HCT116 (cell line): ENCODE measurements around the gene ATP6V1B1. TPM values are rescaled to one million over a fixed set of nuclear protein-coding genes. Genes with fewer than 3 reads are reported as not detected.

Experiments used
- ATAC-seq: fragments of 200-7000 bp; cut with Tn5 transposase; 2 replicates; pipeline ENCODE4 v1.9.1; 2020; ENCODE audit warnings: mild to moderate bottlenecking, moderate library complexity
- BruUV-seq: library from RNA; stranded (reverse); fragments of 400-500 nt; replicated peaks from 2 replicates; lab custom pipeline; 2021; lab: Mats Ljungman, UMichigan
- CTCF ChIA-PET: fragments of 300-600 bp; sonication (Branson Sonifier 250); formaldehyde crosslinking; loops from one replicate; lab custom pipeline; 2021; ENCODE audit warnings: antibody characterized with exemption; lab: Charles Lee
- POLR2A ChIA-PET: fragments of 300-600, 350-600 bp; sonication (Branson Sonifier 250); formaldehyde crosslinking; loops from one replicate; lab custom pipeline; 2021; ENCODE audit warnings: antibody characterized with exemption; lab: Charles Lee
- RAD21 ChIA-PET, 2 experiments: fragments of 300-600 bp; sonication (Branson Sonifier 250); formaldehyde crosslinking; loops; one replicate each; lab custom pipeline; 2023; ENCODE audit warnings: low total read pairs in 2 of 2; ENCODE audit not compliant: uncharacterized antibody in 2 of 2, unreplicated experiment in 2 of 2, low non-redundant PET in 1 of 2; lab: Charles Lee
- DNase-seq: peaks from one replicate; pipeline ENCODE4 v3.0.0-alpha.2; 2010; ENCODE audit warnings: low read depth, low spot score
- H2AFZ ChIP-seq: fragments of 200-600 bp; shearing (Covaris generic), sonication (generic); 2 replicates; pipeline ENCODE4 v1.6.1; 2017; ENCODE audit warnings: low read depth, mixed run types, mixed read lengths, antibody characterized with exemption, low read length; ENCODE audit not compliant: poor library complexity, severe bottlenecking
- H3K27ac ChIP-seq: 2 replicates; pipeline ENCODE4 v1.5.1; 2012; ENCODE audit warnings: low read depth, low read length
- H3K27me3 ChIP-seq: fragments of 200-600 bp; sonication (generic); 2 replicates; pipeline ENCODE4 v1.6.1; 2016; ENCODE audit warnings: mixed run types, low read length, mixed read lengths; ENCODE audit not compliant: insufficient read depth
- H3K36me3 ChIP-seq, 2 experiments: fragments of 200-500 bp in 1 of 2; fragments of 200-600 bp in 1 of 2; sonication (Bioruptor generic) in 1 of 2; sonication (generic) in 1 of 2; 2 replicates each; pipeline versions ENCODE4 v1.5.1 to v1.6.1; 2014 to 2016; ENCODE audit warnings: low read length in 2 of 2, inconsistent platforms in 1 of 2, mixed read lengths in 1 of 2, mixed run types in 1 of 2; ENCODE audit not compliant: insufficient read depth in 2 of 2, control insufficient read depth in 1 of 2
- H3K4me1 ChIP-seq, 2 experiments: fragments of 200-600 bp in 1 of 2; sonication (generic) in 1 of 2; 2 replicates each; pipeline versions ENCODE4 v1.5.1 to v1.6.1; 2012 to 2017; ENCODE audit warnings: low read length in 2 of 2, inconsistent platforms in 1 of 2, mild to moderate bottlenecking in 1 of 2, mixed read lengths in 1 of 2, mixed run types in 1 of 2, moderate library complexity in 1 of 2; ENCODE audit not compliant: insufficient read depth in 2 of 2, control insufficient read depth in 1 of 2
- H3K4me2 ChIP-seq: fragments of 200-600 bp; sonication (generic); 2 replicates; pipeline ENCODE4 v1.6.1; 2017; ENCODE audit warnings: mixed run types, low read length, mixed read lengths
- H3K4me3 ChIP-seq, 2 experiments: fragments of 200-600 bp in 1 of 2; sonication (generic) in 1 of 2; replicated peaks in 1 of 2; 2 replicates each; pipeline ENCODE4 v1.5.1; 2011 to 2016; ENCODE audit warnings: low read length in 2 of 2, control low read depth in 1 of 2, low read depth in 1 of 2, mild to moderate bottlenecking in 1 of 2, mixed read lengths in 1 of 2, mixed run types in 1 of 2
- H3K79me2 ChIP-seq: fragments of 200-600 bp; sonication (generic); 2 replicates; pipeline ENCODE4 v1.6.1; 2017; ENCODE audit warnings: mild to moderate bottlenecking, mixed run types, low read length, moderate library complexity, mixed read lengths; ENCODE audit not compliant: insufficient read depth
- H3K9ac ChIP-seq: fragments of 200-600 bp; sonication (generic); 2 replicates; pipeline ENCODE4 v1.6.1; 2016; ENCODE audit warnings: low read length, mixed read lengths
- H3K9me2 ChIP-seq: fragments of 200-600 bp; sonication (generic), shearing (Covaris generic); 2 replicates; pipeline ENCODE4 v1.6.1; 2017; ENCODE audit warnings: mixed run types, mild to moderate bottlenecking, moderate library complexity; ENCODE audit not compliant: insufficient read depth
- H3K9me3 ChIP-seq, 2 experiments: fragments of 200-500 bp in 1 of 2; fragments of 200-600 bp in 1 of 2; sonication (Bioruptor generic) in 1 of 2; sonication (generic) in 1 of 2; 2 replicates each; pipeline ENCODE4 v1.6.1; 2014 to 2017; ENCODE audit warnings: low read length in 2 of 2, mixed read lengths in 2 of 2, inconsistent platforms in 1 of 2, low read depth in 1 of 2, mild to moderate bottlenecking in 1 of 2, mixed run types in 1 of 2, moderate library complexity in 1 of 2; ENCODE audit not compliant: control insufficient read depth in 1 of 2, insufficient read depth in 1 of 2
- H4K20me1 ChIP-seq: fragments of 200-600 bp; sonication (generic), shearing (Covaris generic); 2 replicates; pipeline ENCODE4 v1.6.1; 2017; ENCODE audit warnings: mixed run types, mild to moderate bottlenecking, moderate library complexity; ENCODE audit not compliant: insufficient read depth
- ATF3 ChIP-seq: IDR thresholded peaks from 2 replicates; pipeline ENCODE4 v1.6.1; 2012
- CBX3 ChIP-seq: IDR thresholded peaks from 2 replicates; pipeline ENCODE4 v1.6.1; 2012; ENCODE audit warnings: low read depth
- CEBPB ChIP-seq: IDR thresholded peaks from 2 replicates; pipeline ENCODE4 v1.6.1; 2012; ENCODE audit warnings: low read depth
- EGR1 ChIP-seq: IDR thresholded peaks from 2 replicates; pipeline ENCODE4 v1.6.1; 2012; ENCODE audit warnings: low read depth
- ELF1 ChIP-seq: IDR thresholded peaks from 2 replicates; pipeline ENCODE4 v1.6.1; 2012; ENCODE audit warnings: low read depth, borderline replicate concordance
- EZH2phosphoT487 ChIP-seq: fragments of 200-600 bp; IDR thresholded peaks from 2 replicates; pipeline ENCODE4 v1.6.1; 2018; ENCODE audit warnings: antibody characterized with exemption, borderline replicate concordance
- FOSL1 ChIP-seq: IDR thresholded peaks from 2 replicates; pipeline ENCODE4 v1.6.1; 2012; ENCODE audit warnings: low read depth
- JUND ChIP-seq: IDR thresholded peaks from 2 replicates; pipeline ENCODE4 v1.6.1; 2012
- MAX ChIP-seq: IDR thresholded peaks from 2 replicates; pipeline ENCODE4 v1.6.1; 2012
- POLR2AphosphoS5 ChIP-seq: IDR thresholded peaks from 2 replicates; pipeline ENCODE4 v1.6.1; 2011; ENCODE audit warnings: mild to moderate bottlenecking, low read depth, low read length, moderate library complexity
- RAD21 ChIP-seq: IDR thresholded peaks from 2 replicates; pipeline ENCODE4 v1.6.1; 2012; ENCODE audit warnings: low read depth, mild to moderate bottlenecking
- REST ChIP-seq: IDR thresholded peaks from 2 replicates; pipeline ENCODE4 v1.6.1; 2012; ENCODE audit warnings: low read depth
- SIN3A ChIP-seq: IDR thresholded peaks from 2 replicates; pipeline ENCODE4 v1.6.1; 2012; ENCODE audit warnings: low read depth
- SP1 ChIP-seq: IDR thresholded peaks from 2 replicates; pipeline ENCODE4 v1.6.1; 2012; ENCODE audit warnings: low read depth
- SRF ChIP-seq: IDR thresholded peaks from 2 replicates; pipeline ENCODE4 v1.6.1; 2012; ENCODE audit warnings: low read depth
- TCF7L2 ChIP-seq: IDR thresholded peaks from 2 replicates; pipeline ENCODE4 v1.7.0; 2011; ENCODE audit warnings: borderline replicate concordance, inconsistent platforms; ENCODE audit not compliant: insufficient read depth, insufficient read length; ENCODE audit errors: extremely low read depth
- YY1 ChIP-seq: IDR thresholded peaks from 2 replicates; pipeline ENCODE4 v1.6.1; 2011; ENCODE audit warnings: low read length, low read depth, moderate library complexity, mild to moderate bottlenecking; ENCODE audit not compliant: insufficient replicate concordance; ENCODE audit errors: extremely low read depth
- ZBTB33 ChIP-seq: IDR thresholded peaks from 2 replicates; pipeline ENCODE4 v1.6.1; 2011; ENCODE audit warnings: mild to moderate bottlenecking, low read length, moderate library complexity; ENCODE audit not compliant: insufficient replicate concordance; ENCODE audit errors: extremely low read depth
- ZFX ChIP-seq: fragments of 450-650 bp; IDR thresholded peaks from 2 replicates; pipeline ENCODE4 v1.6.1; 2017
- ZNF274 ChIP-seq: fragments of 200-500 bp; sonication (Bioruptor generic); IDR thresholded peaks from 2 replicates; pipeline ENCODE4 v1.6.1; 2014; ENCODE audit warnings: mild to moderate bottlenecking, low read depth, low read length, inconsistent platforms
- intact Hi-C: fragments of 100-400 bp; cut with micrococcal nuclease; formaldehyde crosslinking; loops from 2 replicates; pipeline ENCODE4 v1.10.0; 2022
- total RNA-seq: library from RNA; stranded (reverse); gene quantifications from one replicate; pipeline ENCODE4 v1.2.1, GENCODE V29; 2021; ENCODE audit not compliant: unreplicated experiment

ATP6V1B1 gene
- total RNA-seq, 1 experiment from 2014 or later: 0.74 TPM

GRCh38 chr2:70981421-70981820 lies 45.7 kb downstream of the ATP6V1B1 start:
- Histone ChIP-seq H3K36me3 (peaks cover 3% of the 10 kb centered on the region in 2 experiments; a peak in 2 of 4 replicates), H3K9me3 (no peaks in the 10 kb centered on the region), H2AFZ (no peak overlapping the region), H3K4me2 (no peak overlapping the region), H3K79me2 (no peaks in the 10 kb centered on the region), H3K4me3 (no peak overlapping the region), H3K27me3 (no peaks in the 10 kb centered on the region), H3K27ac (no peak overlapping the region), H3K9me2 (no peaks in the 10 kb centered on the region), H4K20me1 (no peaks in the 10 kb centered on the region), H3K4me1 (peaks cover 5 to 23% of the 10 kb centered on the region in 2 experiments; a peak in 3 of 4 replicates), H3K9ac (no peak overlapping the region)
- BruUV-seq: no TSS peak
- intact Hi-C loops: no loop called here
- ChIA-PET POLR2A (no interaction called here), CTCF (no interaction called here), RAD21 (no interaction called here)
- ATAC-seq (no peak), DNase-seq (no peak)
- TF ChIP-seq EGR1: no peak
- no peak for TF ChIP-seq RAD21
- TF ChIP-seq SIN3A: no peak
- no peak for TF ChIP-seq ZFX
- no peak for TF ChIP-seq ELF1
- TF ChIP-seq TCF7L2: no peak
- no peak for TF ChIP-seq ZBTB33
- no peak for TF ChIP-seq ATF3
- no peak for TF ChIP-seq EZH2phosphoT487
- no peak for TF ChIP-seq JUND
- no peak for TF ChIP-seq REST
- TF ChIP-seq CBX3: no peak
- no peak for TF ChIP-seq POLR2AphosphoS5
- no peak for TF ChIP-seq FOSL1
- TF ChIP-seq SP1: no peak
- no peak for TF ChIP-seq YY1
- no peak for TF ChIP-seq CEBPB
- TF ChIP-seq ZNF274: no peak
- TF ChIP-seq MAX: no peak
- no peak for TF ChIP-seq SRF
